IMR-90 (cell line): ENCODE data around the gene MMP23B. TPM values are rescaled to one million over a fixed set of nuclear protein-coding genes. Genes with fewer than 3 reads are reported as not detected.

Source experiments
- ATAC-seq: fragments of 200-7000 bp; cut with Tn5 transposase; 2 replicates; pipeline ENCODE4 v1.9.1; 2020; ENCODE audit warnings: low read depth, mild to moderate bottlenecking, moderate library complexity
- BruUV-seq: library from RNA; stranded (reverse); fragments of 400-500 nt; replicated peaks from 2 replicates; lab custom pipeline; 2021; lab: Mats Ljungman, UMichigan
- CTCF ChIA-PET: fragments of 300-600 bp; formaldehyde crosslinking; extraction: SDS; loops from one replicate; lab custom pipeline; 2021; ENCODE audit warnings: antibody characterized with exemption; lab: Yijun Ruan, JAX
- POLR2A ChIA-PET: fragments of 300-600 bp; sonication (Branson Sonifier 250); formaldehyde crosslinking; loops from one replicate; lab custom pipeline; 2022; ENCODE audit warnings: antibody characterized with exemption; ENCODE audit not compliant: unreplicated experiment; lab: Charles Lee
- DNase-seq: peaks from one replicate; pipeline ENCODE4 v3.0.0; 2013
- H2AFZ ChIP-seq: replicated peaks from 2 replicates; pipeline ENCODE3; 2013; ENCODE audit warnings: low read length, mild to moderate bottlenecking; ENCODE audit not compliant: poor library complexity
- H2AK5ac ChIP-seq: 2 replicates; pipeline ENCODE4 v1.6.1; 2013; ENCODE audit warnings: low read depth, low read length, inconsistent platforms
- H2AK9ac ChIP-seq: replicated peaks from 2 replicates; pipeline ENCODE3; 2013; ENCODE audit warnings: mild to moderate bottlenecking, low read depth, low read length, moderate library complexity; ENCODE audit not compliant: poor library complexity
- H2BK120ac ChIP-seq: 2 replicates; pipeline ENCODE4 v1.6.1; 2013; ENCODE audit warnings: low read depth, low read length, inconsistent platforms
- H2BK15ac ChIP-seq: 3 replicates; pipeline ENCODE4 v1.6.1; 2013; ENCODE audit warnings: low read depth, low read length, inconsistent platforms
- H2BK20ac ChIP-seq: 2 replicates; pipeline ENCODE4 v1.6.1; 2013; ENCODE audit warnings: low read depth, mild to moderate bottlenecking, inconsistent platforms, low read length, moderate library complexity
- H2BK5ac ChIP-seq: 2 replicates; pipeline ENCODE4 v1.6.1; 2013; ENCODE audit warnings: mild to moderate bottlenecking, low read depth, low read length, inconsistent platforms; ENCODE audit not compliant: poor library complexity, severe bottlenecking
- H3K14ac ChIP-seq: replicated peaks from 2 replicates; pipeline ENCODE4 v1.6.1; 2013; ENCODE audit warnings: low read depth, low read length, inconsistent platforms
- H3K18ac ChIP-seq: 2 replicates; pipeline ENCODE4 v1.6.1; 2013; ENCODE audit warnings: low read depth, low read length, control low read depth
- H3K23ac ChIP-seq: 2 replicates; pipeline ENCODE4 v1.6.1; 2013; ENCODE audit warnings: low read depth, low read length, inconsistent platforms
- H3K27ac ChIP-seq: 2 replicates; pipeline ENCODE4 v1.5.1; 2013; ENCODE audit warnings: mild to moderate bottlenecking, control low read depth, low read length; ENCODE audit not compliant: insufficient read depth
- H3K27me3 ChIP-seq: 2 replicates; pipeline ENCODE4 v1.6.1; 2013; ENCODE audit warnings: low read length; ENCODE audit not compliant: control insufficient read depth, insufficient read depth
- H3K36me3 ChIP-seq: 2 replicates; pipeline ENCODE4 v1.6.1; 2013; ENCODE audit warnings: low read length, mixed read lengths; ENCODE audit not compliant: control insufficient read depth, insufficient read depth
- H3K4ac ChIP-seq: 2 replicates; pipeline ENCODE4 v1.6.1; 2013; ENCODE audit warnings: low read depth, low read length, inconsistent platforms
- H3K4me1 ChIP-seq: 2 replicates; pipeline ENCODE4 v1.6.1; 2013; ENCODE audit warnings: low read length, mixed read lengths; ENCODE audit not compliant: control insufficient read depth, insufficient read depth
- H3K4me2 ChIP-seq: 2 replicates; pipeline ENCODE4 v1.6.1; 2013; ENCODE audit warnings: low read depth, mild to moderate bottlenecking, control low read depth, low read length, moderate library complexity
- H3K4me3 ChIP-seq: 2 replicates; pipeline ENCODE4 v1.5.1; 2013; ENCODE audit warnings: low read depth, mild to moderate bottlenecking, control low read depth, low read length, moderate library complexity; ENCODE audit not compliant: insufficient read depth
- H3K56ac ChIP-seq: 2 replicates; pipeline ENCODE4 v1.6.1; 2013; ENCODE audit warnings: low read length, inconsistent platforms; ENCODE audit not compliant: insufficient read depth; ENCODE audit errors: extremely low read depth
- H3K79me1 ChIP-seq, 2 experiments: 2 replicates each; pipeline ENCODE4 v1.6.1; 2013; ENCODE audit warnings: low read length in 2 of 2, inconsistent platforms in 1 of 2, low read depth in 1 of 2
- H3K9ac ChIP-seq: 2 replicates; pipeline ENCODE4 v1.6.1; 2013; ENCODE audit warnings: low read depth, low read length, control low read depth
- H3K9me1 ChIP-seq: 2 replicates; pipeline ENCODE4 v1.6.1; 2013; ENCODE audit warnings: low read length, inconsistent platforms; ENCODE audit not compliant: insufficient read depth
- H3K9me3 ChIP-seq: 2 replicates; pipeline ENCODE4 v1.6.1; 2013; ENCODE audit warnings: low read length; ENCODE audit not compliant: control insufficient read depth, insufficient read depth
- H4K20me1 ChIP-seq: 2 replicates; pipeline ENCODE4 v1.6.1; 2013; ENCODE audit warnings: low read length, inconsistent platforms; ENCODE audit not compliant: insufficient read depth
- H4K5ac ChIP-seq: 2 replicates; pipeline ENCODE4 v1.6.1; 2013; ENCODE audit warnings: mild to moderate bottlenecking, low read depth, low read length, control low read depth
- H4K8ac ChIP-seq, 2 experiments: 2 replicates each; pipeline ENCODE4 v1.6.1; 2013; ENCODE audit warnings: low read depth in 2 of 2, low read length in 2 of 2, control low read depth in 1 of 2, inconsistent platforms in 1 of 2
- H4K91ac ChIP-seq: 2 replicates; pipeline ENCODE4 v1.6.1; 2013; ENCODE audit warnings: low read depth, low read length, inconsistent platforms; ENCODE audit not compliant: insufficient read depth
- BHLHE40 ChIP-seq: fragments of 150-350 bp; IDR thresholded peaks from 2 replicates; pipeline ENCODE4 v1.6.1; 2016; ENCODE audit warnings: mild to moderate bottlenecking, low read depth, low read length
- CEBPB ChIP-seq: IDR thresholded peaks from 2 replicates; pipeline ENCODE4 v1.6.1; 2012; ENCODE audit warnings: low read depth, low read length, improper control_type of control experiment
- CHD1 ChIP-seq: IDR thresholded peaks from 2 replicates; pipeline ENCODE4 v1.6.1; 2012; ENCODE audit warnings: low read depth, low read length, improper control_type of control experiment
- FOS ChIP-seq: fragments of 150-350 bp; IDR thresholded peaks from 2 replicates; pipeline ENCODE4 v1.6.1; 2016; ENCODE audit warnings: low read depth, low read length
- MAFK ChIP-seq: IDR thresholded peaks from 2 replicates; pipeline ENCODE4 v1.6.1; 2012; ENCODE audit warnings: low read depth, low read length, improper control_type of control experiment
- MAZ ChIP-seq: IDR thresholded peaks from 2 replicates; pipeline ENCODE4 v1.6.1; 2012; ENCODE audit warnings: low read depth, mild to moderate bottlenecking, low read length, improper control_type of control experiment, moderate library complexity, borderline replicate concordance
- MXI1 ChIP-seq: IDR thresholded peaks from 2 replicates; pipeline ENCODE4 v1.6.1; 2012; ENCODE audit warnings: low read depth, mild to moderate bottlenecking, low read length, moderate library complexity, borderline replicate concordance
- NFE2L2 ChIP-seq: fragments of 150-350 bp; IDR thresholded peaks from 2 replicates; pipeline ENCODE4 v1.6.1; 2016; ENCODE audit warnings: low read depth, mild to moderate bottlenecking, low read length
- POLR2A ChIP-seq: IDR thresholded peaks from 2 replicates; pipeline ENCODE4 v1.6.1; 2012; ENCODE audit warnings: mild to moderate bottlenecking, low read depth, low read length
- RAD21 ChIP-seq: IDR thresholded peaks from 2 replicates; pipeline ENCODE4 v1.6.1; 2012; ENCODE audit warnings: low read length, improper control_type of control experiment
- RCOR1 ChIP-seq: IDR thresholded peaks from 2 replicates; pipeline ENCODE4 v1.6.1; 2012; ENCODE audit warnings: mild to moderate bottlenecking, low read length, improper control_type of control experiment; ENCODE audit not compliant: insufficient replicate concordance
- RFX5 ChIP-seq: IDR thresholded peaks from 2 replicates; pipeline ENCODE4 v1.8.0; 2012; ENCODE audit warnings: low read depth, mild to moderate bottlenecking, low read length, moderate library complexity
- SMC3 ChIP-seq: fragments of 150-350 bp; IDR thresholded peaks from 2 replicates; pipeline ENCODE4 v1.6.1; 2016; ENCODE audit warnings: low read depth, mild to moderate bottlenecking, antibody characterized with exemption, low read length, moderate library complexity
- WGBS, 2 experiments: methylation state at CpG; one replicate each; pipeline versions ENCODE4 v1.1.5 to v1.1.7; 2013; ENCODE audit warnings: missing lambda C conversion rate in 2 of 2; ENCODE audit not compliant: insufficient read length in 1 of 2; ENCODE audit errors: extremely low coverage in 2 of 2; 5-methylcytosine and 5-hydroxymethylcytosine counted together
- dilution Hi-C: fragments of 300-500 bp; cut with HindIII; formaldehyde crosslinking; loops from one replicate; pipeline ENCODE4 v1.14.3; 2018; ENCODE audit warnings: low sequenced_read_pairs; ENCODE audit not compliant: unreplicated experiment
- in situ Hi-C: fragments of 300-500 bp; cut with MboI; formaldehyde crosslinking; loops from 3 replicates; pipeline ENCODE4 v1.14.3; 2019; ENCODE audit warnings: low sequenced_read_pairs, inconsistent platforms, mixed read lengths
- intact Hi-C: fragments of 100-400 bp; cut with micrococcal nuclease; formaldehyde crosslinking; loops from 2 replicates; pipeline ENCODE4 v1.10.0; 2022
- polyA plus RNA-seq, 3 experiments: library from polyadenylated mRNA; depleted of rRNA; stranded (reverse); fragments of >200 nt; gene quantifications; 2 replicates each; pipeline ENCODE4 v1.2.3, GENCODE V29; 2012; ENCODE audit warnings: low replicate concordance in 1 of 3
- total RNA-seq: library from RNA; depleted of rRNA; stranded (reverse); fragments of >200 nt; gene quantifications from 2 replicates; pipeline ENCODE4 v1.2.3, GENCODE V29; 2012
- TF ChIP-seq, protein P1 (sequence below): conservative IDR thresholded peaks from 2 replicates; pipeline ENCODE4 v1.5.1; 2012; ENCODE audit warnings: mild to moderate bottlenecking, low read depth, low read length, improper control_type of control experiment
- TF ChIP-seq, protein P2 (sequence below): fragments of 150-350 bp; IDR thresholded peaks from 2 replicates; pipeline ENCODE4 v1.6.1; 2017; ENCODE audit warnings: mild to moderate bottlenecking, antibody characterized with exemption, low read length, low read depth
- TF ChIP-seq, protein P3 (sequence below): fragments of 150-350 bp; IDR thresholded peaks from 2 replicates; pipeline ENCODE4 v1.6.1; 2016; ENCODE audit warnings: low read depth, mild to moderate bottlenecking, low read length, moderate library complexity, borderline replicate concordance

The MMP23B gene
- total and polyA plus RNA-seq, 2 of the 4 experiments (the other 2 are of a cell fraction) = 1.1 to 5.4 TPM

DNA sequence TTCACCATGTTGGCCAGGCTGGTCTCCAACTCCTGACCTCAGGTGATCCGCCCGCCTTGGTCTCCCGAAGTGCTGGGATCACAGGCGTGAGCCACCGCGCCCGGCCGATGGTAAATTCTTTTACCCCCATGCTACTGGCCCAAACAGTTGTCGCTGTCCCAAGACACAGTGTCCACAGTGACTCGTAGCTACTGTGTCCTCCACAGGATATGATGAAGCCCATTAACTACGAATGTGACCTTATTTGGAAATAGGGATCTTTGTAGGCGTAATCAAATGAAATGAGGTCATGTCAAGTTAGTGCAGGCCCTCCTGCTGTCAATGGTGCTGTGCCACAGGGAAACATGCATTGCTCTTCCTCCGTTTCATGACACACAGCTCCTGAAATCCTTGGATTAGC, 40.5 kb upstream of the MMP23B start:
- no peaks in the 10 kb centered on the region for H3K4me1 ChIP-seq
- no peak for TF ChIP-seq MAZ
- TF ChIP-seq, protein P1, sequence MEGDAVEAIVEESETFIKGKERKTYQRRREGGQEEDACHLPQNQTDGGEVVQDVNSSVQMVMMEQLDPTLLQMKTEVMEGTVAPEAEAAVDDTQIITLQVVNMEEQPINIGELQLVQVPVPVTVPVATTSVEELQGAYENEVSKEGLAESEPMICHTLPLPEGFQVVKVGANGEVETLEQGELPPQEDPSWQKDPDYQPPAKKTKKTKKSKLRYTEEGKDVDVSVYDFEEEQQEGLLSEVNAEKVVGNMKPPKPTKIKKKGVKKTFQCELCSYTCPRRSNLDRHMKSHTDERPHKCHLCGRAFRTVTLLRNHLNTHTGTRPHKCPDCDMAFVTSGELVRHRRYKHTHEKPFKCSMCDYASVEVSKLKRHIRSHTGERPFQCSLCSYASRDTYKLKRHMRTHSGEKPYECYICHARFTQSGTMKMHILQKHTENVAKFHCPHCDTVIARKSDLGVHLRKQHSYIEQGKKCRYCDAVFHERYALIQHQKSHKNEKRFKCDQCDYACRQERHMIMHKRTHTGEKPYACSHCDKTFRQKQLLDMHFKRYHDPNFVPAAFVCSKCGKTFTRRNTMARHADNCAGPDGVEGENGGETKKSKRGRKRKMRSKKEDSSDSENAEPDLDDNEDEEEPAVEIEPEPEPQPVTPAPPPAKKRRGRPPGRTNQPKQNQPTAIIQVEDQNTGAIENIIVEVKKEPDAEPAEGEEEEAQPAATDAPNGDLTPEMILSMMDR = no peak
- no peak for TF ChIP-seq NFE2L2
- TF ChIP-seq RAD21 = no peak
- TF ChIP-seq CHD1 = no peak
- no peak for TF ChIP-seq FOS
- TF ChIP-seq RCOR1 = no peak
- TF ChIP-seq CEBPB = no peak
- TF ChIP-seq, protein P2, sequence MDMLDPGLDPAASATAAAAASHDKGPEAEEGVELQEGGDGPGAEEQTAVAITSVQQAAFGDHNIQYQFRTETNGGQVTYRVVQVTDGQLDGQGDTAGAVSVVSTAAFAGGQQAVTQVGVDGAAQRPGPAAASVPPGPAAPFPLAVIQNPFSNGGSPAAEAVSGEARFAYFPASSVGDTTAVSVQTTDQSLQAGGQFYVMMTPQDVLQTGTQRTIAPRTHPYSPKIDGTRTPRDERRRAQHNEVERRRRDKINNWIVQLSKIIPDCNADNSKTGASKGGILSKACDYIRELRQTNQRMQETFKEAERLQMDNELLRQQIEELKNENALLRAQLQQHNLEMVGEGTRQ = no peak
- no peak for TF ChIP-seq MAFK
- TF ChIP-seq RFX5 = no peak
- no peak for TF ChIP-seq POLR2A
- TF ChIP-seq, protein P3, sequence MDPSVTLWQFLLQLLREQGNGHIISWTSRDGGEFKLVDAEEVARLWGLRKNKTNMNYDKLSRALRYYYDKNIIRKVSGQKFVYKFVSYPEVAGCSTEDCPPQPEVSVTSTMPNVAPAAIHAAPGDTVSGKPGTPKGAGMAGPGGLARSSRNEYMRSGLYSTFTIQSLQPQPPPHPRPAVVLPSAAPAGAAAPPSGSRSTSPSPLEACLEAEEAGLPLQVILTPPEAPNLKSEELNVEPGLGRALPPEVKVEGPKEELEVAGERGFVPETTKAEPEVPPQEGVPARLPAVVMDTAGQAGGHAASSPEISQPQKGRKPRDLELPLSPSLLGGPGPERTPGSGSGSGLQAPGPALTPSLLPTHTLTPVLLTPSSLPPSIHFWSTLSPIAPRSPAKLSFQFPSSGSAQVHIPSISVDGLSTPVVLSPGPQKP = no peak
- no peak for TF ChIP-seq SMC3
- TF ChIP-seq MXI1 = no peak
- no peak for TF ChIP-seq BHLHE40
- H3K14ac ChIP-seq = no peak overlapping the region
- H4K20me1 ChIP-seq = no peaks in the 10 kb centered on the region
- H2BK20ac ChIP-seq = no peak overlapping the region
- no peaks in the 10 kb centered on the region for H3K36me3 ChIP-seq
- no peak overlapping the region for H4K91ac ChIP-seq
- H3K4me2 ChIP-seq = no peak overlapping the region
- intact Hi-C loops = no loop called here
- H3K27me3 ChIP-seq = peaks cover 9% of the 10 kb centered on the region; the same call in 1 of the 2 replicates
- no peaks in the 10 kb centered on the region for H3K9me1 ChIP-seq
- no peak overlapping the region for H3K4ac ChIP-seq
- no peak overlapping the region for H3K27ac ChIP-seq
- WGBS, 2 experiments = 83% methylated on average over 2 of the region's 13 CpGs; no CpG with 5 or more reads in 1 of the 2 experiments
- no peak overlapping the region for H3K4me3 ChIP-seq
- H2BK120ac ChIP-seq = no peak overlapping the region
- no peak overlapping the region for H3K23ac ChIP-seq
- H2AK9ac ChIP-seq = no peak overlapping the region
- no peak overlapping the region for H4K5ac ChIP-seq
- BruUV-seq = no TSS peak
- POLR2A ChIA-PET = no interaction called here
- in situ Hi-C loops = no loop called here
- H3K9me3 ChIP-seq = no peaks in the 10 kb centered on the region
- H3K79me1 ChIP-seq = no peaks in the 10 kb centered on the region
- no peak overlapping the region for H3K9ac ChIP-seq
- H2AFZ ChIP-seq = no peak overlapping the region
- DNase-seq = peak; percentile 34
- H2BK5ac ChIP-seq = no peak overlapping the region
- no peak for ATAC-seq
- H3K18ac ChIP-seq = no peak overlapping the region
- H4K8ac ChIP-seq = no peak overlapping the region
- H2BK15ac ChIP-seq = no peak overlapping the region
- H3K56ac ChIP-seq = no peak overlapping the region
- no peak overlapping the region for H2AK5ac ChIP-seq
- dilution Hi-C loops = no loop called here
- CTCF ChIA-PET = no interaction called here
